Fibroblast of skin of left quadriceps (primary cell): ENCODE data around the gene PCDHB16.

ENCODE experiments used
- DNase-seq, 2 experiments: peaks; one replicate each; pipeline ENCODE4 v3.0.0-alpha.2; 2013; ENCODE audit warnings: low read depth in 2 of 2

PCDHB16 gene

GRCh38 chr5:141234109-141234667 is 52.0 kb downstream of the PCDHB16 start:
- no peak for DNase-seq
